ENCODE results near the gene BBS4.
"Not testable (repeated sequence)": the region's sequence is repeated elsewhere in the genome, so short reads cannot be mapped to it uniquely, and the experiment has no call there.

Gene BBS4

DNA sequence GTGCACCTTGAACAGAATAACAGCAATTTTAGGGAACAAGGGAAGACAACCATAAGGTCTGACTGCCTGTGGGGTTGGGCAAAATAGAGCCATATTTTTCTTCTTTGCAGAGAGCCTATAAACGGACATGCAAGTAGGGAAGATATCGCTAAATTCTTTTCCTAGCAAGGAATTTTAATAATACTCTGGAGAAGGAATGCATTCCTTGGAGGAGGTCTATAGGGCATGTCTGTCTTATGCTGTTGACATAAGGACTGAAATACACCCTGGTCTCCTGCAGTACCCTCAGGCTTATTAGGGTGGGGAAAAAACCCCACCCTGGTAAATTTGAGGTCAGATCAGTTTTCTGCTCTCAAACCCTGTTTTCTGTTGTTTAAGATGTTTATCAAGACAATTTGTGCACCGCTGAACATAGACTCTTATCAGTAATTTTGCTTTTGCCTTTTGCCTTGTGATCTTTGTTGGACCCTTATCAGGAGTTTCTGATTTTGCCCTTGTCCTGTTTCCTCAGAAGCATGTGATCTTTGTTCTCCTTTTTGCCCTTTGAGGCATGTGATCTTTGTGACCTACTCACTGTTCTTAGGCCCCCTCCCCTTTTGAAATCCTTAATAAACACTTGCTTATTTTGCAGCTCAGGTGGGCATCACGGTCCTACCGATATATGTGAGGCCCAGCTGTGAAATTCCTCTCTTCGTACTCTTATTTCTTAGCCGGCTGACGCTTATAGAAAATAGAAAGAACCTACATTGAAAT is 22.7 kb downstream of the BBS4 start:
- ATAC-seq, result not testable (repeated sequence)

GRCh38 chr15:72722071-72722696 is 36.2 kb downstream of the BBS4 start:
- TF ChIP-seq ZNF565 (CRISPR knock-in tag; conservative IDR thresholded peaks at IDR 0.05; ENCODE audit: low read depth), result no peak
- TF ChIP-seq ZNF70 (CRISPR knock-in tag; IDR thresholded peaks at IDR 0.05), result no peak
- TF ChIP-seq ZNF8 (CRISPR knock-in tag; IDR thresholded peaks at IDR 0.05), result no peak
- TF ChIP-seq ARNTL (CRISPR knock-in tag; IDR thresholded peaks at IDR 0.05; ENCODE audit: borderline replicate concordance, low read depth), result no peak
- TF ChIP-seq BACH2 (CRISPR knock-in tag; IDR thresholded peaks at IDR 0.05; ENCODE audit: borderline replicate concordance), result no peak
- no peak for TF ChIP-seq ESRRG (CRISPR knock-in tag; IDR thresholded peaks at IDR 0.05)
- TF ChIP-seq GLIS3 (CRISPR knock-in tag; IDR thresholded peaks at IDR 0.05), result no peak
- peak; percentile 91 for ATAC-seq

- TF ChIP-seq POU6F1 (CRISPR knock-in tag; IDR thresholded peaks at IDR 0.05; ENCODE audit: borderline replicate concordance, low read depth) (no peak), ISL1 (CRISPR knock-in tag; IDR thresholded peaks at IDR 0.05) (no peak), ZNF70 (CRISPR knock-in tag; IDR thresholded peaks at IDR 0.05) (no peak), ZNF565 (CRISPR knock-in tag; conservative IDR thresholded peaks at IDR 0.05; ENCODE audit: low read depth) (no peak), ZFP3 (CRISPR knock-in tag; IDR thresholded peaks at IDR 0.05) (no peak), GLIS3 (CRISPR knock-in tag; IDR thresholded peaks at IDR 0.05) (no peak), RARB (CRISPR knock-in tag; IDR thresholded peaks at IDR 0.05) (no peak), ZNF8 (CRISPR knock-in tag; IDR thresholded peaks at IDR 0.05) (no peak), ESRRG (CRISPR knock-in tag; IDR thresholded peaks at IDR 0.05) (no peak), ZC3H10 (CRISPR knock-in tag; IDR thresholded peaks at IDR 0.05) (no peak), ZFP30 (CRISPR knock-in tag; IDR thresholded peaks at IDR 0.05) (no peak), ARNTL (CRISPR knock-in tag; IDR thresholded peaks at IDR 0.05; ENCODE audit: borderline replicate concordance, low read depth) (no peak), BACH2 (CRISPR knock-in tag; IDR thresholded peaks at IDR 0.05; ENCODE audit: borderline replicate concordance) (no peak), PPARA (CRISPR knock-in tag; IDR thresholded peaks at IDR 0.05; ENCODE audit: borderline replicate concordance) (no peak), CSDC2 (CRISPR knock-in tag; IDR thresholded peaks at IDR 0.05) (no peak), TCF4 (CRISPR knock-in tag; IDR thresholded peaks at IDR 0.05; ENCODE audit: borderline replicate concordance) (no peak)
- TF ChIP-seq, protein P1, sequence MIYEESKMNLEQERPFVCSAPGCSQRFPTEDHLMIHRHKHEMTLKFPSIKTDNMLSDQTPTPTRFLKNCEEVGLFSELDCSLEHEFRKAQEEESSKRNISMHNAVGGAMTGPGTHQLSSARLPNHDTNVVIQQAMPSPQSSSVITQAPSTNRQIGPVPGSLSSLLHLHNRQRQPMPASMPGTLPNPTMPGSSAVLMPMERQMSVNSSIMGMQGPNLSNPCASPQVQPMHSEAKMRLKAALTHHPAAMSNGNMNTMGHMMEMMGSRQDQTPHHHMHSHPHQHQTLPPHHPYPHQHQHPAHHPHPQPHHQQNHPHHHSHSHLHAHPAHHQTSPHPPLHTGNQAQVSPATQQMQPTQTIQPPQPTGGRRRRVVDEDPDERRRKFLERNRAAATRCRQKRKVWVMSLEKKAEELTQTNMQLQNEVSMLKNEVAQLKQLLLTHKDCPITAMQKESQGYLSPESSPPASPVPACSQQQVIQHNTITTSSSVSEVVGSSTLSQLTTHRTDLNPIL (CRISPR knock-in tag; IDR thresholded peaks at IDR 0.05; ENCODE audit: low read depth), result no peak
- ATAC-seq, result no peak
Measured at GRCh38 chr15:72724028-72724427, 38.0 kb downstream of the BBS4 start.

DNA sequence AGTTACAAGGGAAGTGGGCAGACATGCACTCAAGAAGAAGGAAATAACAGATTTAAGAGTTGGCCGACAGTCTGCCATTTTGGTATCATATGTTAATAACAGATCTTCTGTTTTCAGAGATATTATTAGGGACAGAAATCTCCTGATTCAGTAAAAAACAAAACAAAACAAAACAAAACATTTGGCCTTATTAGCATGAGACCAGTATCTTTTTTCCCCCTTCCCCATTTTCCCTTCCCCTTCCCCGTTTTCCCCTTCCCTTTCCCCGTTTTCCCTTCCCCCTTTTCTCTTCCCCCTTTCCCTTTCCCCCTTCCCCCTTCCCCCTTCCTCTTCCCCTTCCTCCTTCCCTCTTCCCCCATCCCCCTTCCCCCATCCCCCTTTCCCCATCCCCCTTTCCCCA is 39.4 kb downstream of the BBS4 start:
- no peak for ATAC-seq
- no peak for TF ChIP-seq SNAI2 (CRISPR knock-in tag; IDR thresholded peaks at IDR 0.05)
- TF ChIP-seq PPARA (CRISPR knock-in tag; IDR thresholded peaks at IDR 0.05; ENCODE audit: borderline replicate concordance), result no peak
- TF ChIP-seq BACH2 (CRISPR knock-in tag; IDR thresholded peaks at IDR 0.05; ENCODE audit: borderline replicate concordance), result no peak

DNA sequence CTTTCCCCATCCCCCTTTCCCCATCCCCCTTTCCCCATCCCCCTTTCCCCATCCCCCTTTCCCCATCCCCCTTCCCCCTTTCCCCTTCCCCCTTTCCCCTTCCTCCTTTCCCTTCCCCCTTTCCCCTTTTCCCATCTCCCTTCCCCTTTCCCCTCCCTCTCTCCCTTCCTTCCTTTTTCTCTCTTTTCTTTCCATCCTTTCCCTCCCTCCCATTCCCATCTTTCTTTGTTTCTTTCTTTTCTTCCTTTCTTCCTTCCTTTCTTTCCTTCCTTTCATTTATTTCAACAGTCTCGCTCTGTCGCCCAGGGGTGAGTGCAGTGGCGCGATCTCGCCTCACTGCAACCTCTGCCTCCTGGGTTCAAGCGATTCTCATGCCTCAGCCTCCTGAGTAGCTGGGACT is 39.8 kb downstream of the BBS4 start:
- not testable (repeated sequence) for ATAC-seq

DNA sequence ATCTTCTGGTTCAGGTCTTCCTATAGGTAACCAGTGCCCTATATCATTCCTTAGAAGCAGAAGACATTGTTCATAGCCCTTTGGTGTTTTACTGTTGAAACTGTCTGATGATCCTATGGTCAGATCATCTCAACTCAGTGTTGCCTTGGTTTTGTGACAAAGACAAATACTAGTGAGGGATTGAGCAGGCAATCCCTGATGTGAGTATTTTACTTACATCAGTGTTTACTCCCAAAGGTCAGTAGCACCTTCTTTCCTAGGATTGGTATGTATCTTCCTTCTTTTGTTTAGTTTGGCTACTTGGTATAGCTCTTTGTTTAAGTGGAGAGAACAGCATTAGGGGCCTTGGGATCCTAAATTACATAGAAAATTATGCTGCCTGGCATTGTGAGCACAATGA is 41.1 kb downstream of the BBS4 start:
- no peak for ATAC-seq
- TF ChIP-seq ZFP30 (CRISPR knock-in tag; IDR thresholded peaks at IDR 0.05), result no peak
- TF ChIP-seq ESRRG (CRISPR knock-in tag; IDR thresholded peaks at IDR 0.05), result no peak
- no peak for TF ChIP-seq TCF4 (CRISPR knock-in tag; IDR thresholded peaks at IDR 0.05; ENCODE audit: borderline replicate concordance)
- TF ChIP-seq ZNF70 (CRISPR knock-in tag; IDR thresholded peaks at IDR 0.05), result no peak
- TF ChIP-seq, protein P1 (CRISPR knock-in tag; IDR thresholded peaks at IDR 0.05; ENCODE audit: low read depth), result no peak
- TF ChIP-seq ZNF8 (CRISPR knock-in tag; IDR thresholded peaks at IDR 0.05), result no peak
- no peak for TF ChIP-seq CSRNP3 (CRISPR knock-in tag; IDR thresholded peaks at IDR 0.05)
- TF ChIP-seq CSDC2 (CRISPR knock-in tag; IDR thresholded peaks at IDR 0.05), result no peak
- TF ChIP-seq ARNTL (CRISPR knock-in tag; IDR thresholded peaks at IDR 0.05; ENCODE audit: borderline replicate concordance, low read depth), result no peak
- no peak for TF ChIP-seq PPARA (CRISPR knock-in tag; IDR thresholded peaks at IDR 0.05; ENCODE audit: borderline replicate concordance)
- TF ChIP-seq OSR1 (CRISPR knock-in tag; IDR thresholded peaks at IDR 0.05), result no peak
- TF ChIP-seq, protein P2, sequence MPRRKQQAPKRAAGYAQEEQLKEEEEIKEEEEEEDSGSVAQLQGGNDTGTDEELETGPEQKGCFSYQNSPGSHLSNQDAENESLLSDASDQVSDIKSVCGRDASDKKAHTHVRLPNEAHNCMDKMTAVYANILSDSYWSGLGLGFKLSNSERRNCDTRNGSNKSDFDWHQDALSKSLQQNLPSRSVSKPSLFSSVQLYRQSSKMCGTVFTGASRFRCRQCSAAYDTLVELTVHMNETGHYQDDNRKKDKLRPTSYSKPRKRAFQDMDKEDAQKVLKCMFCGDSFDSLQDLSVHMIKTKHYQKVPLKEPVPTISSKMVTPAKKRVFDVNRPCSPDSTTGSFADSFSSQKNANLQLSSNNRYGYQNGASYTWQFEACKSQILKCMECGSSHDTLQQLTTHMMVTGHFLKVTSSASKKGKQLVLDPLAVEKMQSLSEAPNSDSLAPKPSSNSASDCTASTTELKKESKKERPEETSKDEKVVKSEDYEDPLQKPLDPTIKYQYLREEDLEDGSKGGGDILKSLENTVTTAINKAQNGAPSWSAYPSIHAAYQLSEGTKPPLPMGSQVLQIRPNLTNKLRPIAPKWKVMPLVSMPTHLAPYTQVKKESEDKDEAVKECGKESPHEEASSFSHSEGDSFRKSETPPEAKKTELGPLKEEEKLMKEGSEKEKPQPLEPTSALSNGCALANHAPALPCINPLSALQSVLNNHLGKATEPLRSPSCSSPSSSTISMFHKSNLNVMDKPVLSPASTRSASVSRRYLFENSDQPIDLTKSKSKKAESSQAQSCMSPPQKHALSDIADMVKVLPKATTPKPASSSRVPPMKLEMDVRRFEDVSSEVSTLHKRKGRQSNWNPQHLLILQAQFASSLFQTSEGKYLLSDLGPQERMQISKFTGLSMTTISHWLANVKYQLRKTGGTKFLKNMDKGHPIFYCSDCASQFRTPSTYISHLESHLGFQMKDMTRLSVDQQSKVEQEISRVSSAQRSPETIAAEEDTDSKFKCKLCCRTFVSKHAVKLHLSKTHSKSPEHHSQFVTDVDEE (CRISPR knock-in tag; IDR thresholded peaks at IDR 0.05), result no peak

Data from SK-N-SH treated with all-trans-retinoic acid at 6 μM for 48 hours (cell line).